ENCODE measurements around the gene THAP5. TPM values are rescaled to one million over a fixed set of nuclear protein-coding genes. Genes with fewer than 3 reads are reported as not detected.

The THAP5 gene
- total RNA-seq (10 to 100 TPM; 51.8 to 52.9 TPM), polyA plus RNA-seq (10 to 100 TPM; 13.3 to 27.9 (median 15.0) TPM), total RNA-seq (18.7 to 54.9 (median 33.2) reads per million in 6 experiments)

GRCh38 chr7:108569381-108570145, at the start of gene THAP5, which contains the start of gene DNAJB9:
THAP5 (minus strand) TSS chr7:108569706; CDS start chr7:108569569, 137 bp downstream.
DNAJB9 (plus strand) TSS chr7:108569874; CDS start chr7:108571727, 1,853 bp downstream.
- peak within 1 kb of the TSS; percentile 99 to 100 (median 100) for H3K27ac Mint-ChIP-seq
- H3K9me3 Mint-ChIP-seq, result peaks cover 0 to under 1% (median 0%) of the 10 kb centered on the region in 9 donors
- POLR2A ChIA-PET, result interaction anchor here (0.5 to 3.0 kb wide), 15 partner anchors 9 to 1401 kb away, joined by 3 to 53 read pairs (median 4); partner anchors contain the start of genes CBLL1, HBP1 and PNPLA8
- H3K36me3 Mint-ChIP-seq, result peaks cover 16 to 42% (median 38%) of the 10 kb centered on the region in 3 donors
- ATAC-seq, result peak; percentile 88 to 90
- no peaks in the 10 kb centered on the region for H3K27me3 Mint-ChIP-seq
- peak within 1 kb of the TSS; percentile 94 to 100 (median 98) for H3K4me3 Mint-ChIP-seq
- DNase-seq, result peak; percentile 93 to 100 (median 100)
- H3K4me1 Mint-ChIP-seq, result peaks cover 15 to 80% (median 48%) of the 10 kb centered on the region in 4 donors

- POLR2A ChIA-PET, result no interaction called here
- no peak overlapping the region for H3K4me3 Mint-ChIP-seq
- H3K36me3 Mint-ChIP-seq, result no peaks in the 10 kb centered on the region
- H3K4me1 Mint-ChIP-seq, result no peaks in the 10 kb centered on the region
- no peak for ATAC-seq
- DNase-seq, result no peak
- no peaks in the 10 kb centered on the region for H3K9me3 Mint-ChIP-seq
- peaks cover 3 to 10% (median 6%) of the 10 kb centered on the region in 5 donors for H3K27me3 Mint-ChIP-seq
- no peak overlapping the region for H3K27ac Mint-ChIP-seq
Observed at GRCh38 chr7:108618056-108618455, 48.5 kb upstream of the THAP5 start.

- no peak overlapping the region for H3K4me3 Mint-ChIP-seq
- peaks cover 0 to 5% (median 2%) of the 10 kb centered on the region in 5 donors for H3K27me3 Mint-ChIP-seq
- POLR2A ChIA-PET, result no interaction called here
- ATAC-seq, result no peak
- H3K4me1 Mint-ChIP-seq, result no peaks in the 10 kb centered on the region
- H3K36me3 Mint-ChIP-seq, result no peaks in the 10 kb centered on the region
- H3K27ac Mint-ChIP-seq, result no peak overlapping the region
- no peak for DNase-seq
- H3K9me3 Mint-ChIP-seq, result no peaks in the 10 kb centered on the region
Observed at GRCh38 chr7:108614896-108615295, 45.4 kb upstream of the THAP5 start.

DNA sequence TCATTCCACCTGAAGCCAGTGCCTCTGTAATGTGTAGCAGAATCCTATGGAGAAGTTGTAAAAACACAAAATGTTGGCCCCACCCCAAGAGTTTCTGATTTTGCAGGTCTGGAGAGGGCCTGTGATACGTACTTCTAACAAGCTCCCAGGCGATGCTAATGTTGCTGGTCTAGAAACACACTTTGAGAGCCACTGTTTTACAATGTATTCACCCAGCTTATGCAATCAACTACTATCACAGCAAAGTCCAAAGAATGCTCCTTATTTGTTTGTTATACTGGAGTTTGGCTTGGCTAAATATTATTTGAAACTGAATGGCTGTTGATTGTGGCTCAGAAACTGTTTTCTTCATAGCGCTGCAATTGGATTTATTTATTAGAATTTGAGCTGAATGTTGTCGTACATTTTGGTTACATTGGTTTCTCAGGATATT, 44.5 kb upstream of the THAP5 start:
- no peaks in the 10 kb centered on the region for H3K9me3 Mint-ChIP-seq
- no peaks in the 10 kb centered on the region for H3K4me1 Mint-ChIP-seq
- H3K27ac Mint-ChIP-seq, result peak overlapping the region in 1 of 10 donors; percentile 43
- ATAC-seq (no peak), DNase-seq (no peak)
- peaks cover 0 to 5% (median 2%) of the 10 kb centered on the region in 5 donors for H3K27me3 Mint-ChIP-seq
- no peaks in the 10 kb centered on the region for H3K36me3 Mint-ChIP-seq
- POLR2A ChIA-PET, result no interaction called here
- H3K4me3 Mint-ChIP-seq, result no peak overlapping the region

DNA sequence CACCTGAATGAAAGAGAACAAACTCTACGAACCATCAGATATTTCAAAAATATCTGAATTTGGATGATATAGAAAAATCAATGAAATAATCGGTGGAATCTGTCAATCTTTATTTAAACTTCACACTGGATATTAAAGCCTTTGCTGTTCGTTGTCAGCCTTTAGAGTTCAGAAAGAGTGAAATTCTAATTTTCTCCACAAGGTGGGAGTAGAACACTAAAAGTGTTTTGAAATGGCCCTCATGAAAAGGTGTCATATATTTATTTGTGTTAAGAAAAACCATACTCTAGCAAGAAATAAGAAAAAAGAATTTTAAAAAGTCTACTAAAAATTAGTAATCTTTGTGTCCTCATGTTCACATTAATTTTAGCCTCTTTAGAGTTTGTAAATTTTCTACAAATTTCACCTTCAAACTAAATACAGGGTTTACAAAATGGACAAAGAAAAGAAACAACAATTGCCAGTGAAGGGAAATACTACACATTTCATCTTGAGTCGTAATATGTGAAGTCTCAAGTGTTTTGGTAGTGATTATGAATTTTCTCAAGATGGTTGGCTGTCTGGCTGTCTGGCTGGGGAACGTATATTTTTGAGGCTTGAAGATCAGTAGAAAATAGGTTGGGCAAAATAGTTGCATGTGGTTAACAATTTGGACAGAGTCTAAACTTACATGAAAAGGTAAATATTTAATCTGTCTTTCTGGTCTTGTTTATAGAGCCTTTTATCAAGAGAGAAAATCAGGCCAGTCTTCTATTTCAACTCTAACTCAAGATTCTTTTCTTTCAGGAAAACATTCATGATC, 43.8 kb upstream of the THAP5 start:
- ATAC-seq (peak in 1 of 2 donors; percentile 47), DNase-seq (peak in 4 of 10 donors; percentile 4 to 57 (median 47))
- Mint-ChIP-seq H3K27ac (no peak overlapping the region), H3K36me3 (no peaks in the 10 kb centered on the region), H3K4me3 (no peak overlapping the region), H3K27me3 (peaks cover 0 to 5% (median 2%) of the 10 kb centered on the region in 5 donors), H3K9me3 (no peaks in the 10 kb centered on the region), H3K4me1 (no peaks in the 10 kb centered on the region)
- POLR2A ChIA-PET, result no interaction called here

GRCh38 chr7:108611268-108611667, 41.8 kb upstream of the THAP5 start:
- H3K27me3 Mint-ChIP-seq, result peaks cover 0 to 12% (median 0%) of the 10 kb centered on the region in 5 donors
- POLR2A ChIA-PET, result no interaction called here
- H3K4me1 Mint-ChIP-seq, result no peaks in the 10 kb centered on the region
- H3K4me3 Mint-ChIP-seq, result no peak overlapping the region
- H3K36me3 Mint-ChIP-seq, result no peaks in the 10 kb centered on the region
- no peak overlapping the region for H3K27ac Mint-ChIP-seq
- DNase-seq (no peak), ATAC-seq (no peak)
- H3K9me3 Mint-ChIP-seq, result no peaks in the 10 kb centered on the region

DNA sequence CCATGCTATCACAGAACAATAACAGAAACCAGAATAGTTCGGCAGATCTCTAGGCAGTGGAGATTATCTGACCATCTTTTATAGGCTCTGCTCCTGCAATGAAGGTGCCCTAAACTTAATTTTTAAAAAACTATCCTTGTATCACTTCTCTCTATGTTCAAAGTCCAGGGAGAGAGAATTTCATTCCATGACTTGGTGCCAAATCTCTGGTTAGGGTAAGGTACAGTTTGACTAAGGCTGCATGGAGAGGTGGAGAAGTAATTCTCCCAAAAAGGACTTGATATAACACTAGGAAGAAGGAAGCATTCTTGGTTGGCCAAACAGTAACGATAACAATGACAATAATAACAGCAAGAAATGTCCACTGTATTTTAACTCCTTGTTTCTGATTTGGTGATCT, 40.1 kb upstream of the THAP5 start:
- Mint-ChIP-seq H3K4me1 (no peaks in the 10 kb centered on the region), H3K4me3 (no peak overlapping the region), H3K9me3 (no peaks in the 10 kb centered on the region), H3K27ac (no peak overlapping the region), H3K27me3 (peaks cover 0 to 12% (median 0%) of the 10 kb centered on the region in 5 donors), H3K36me3 (no peaks in the 10 kb centered on the region)
- DNase-seq, result no peak
- POLR2A ChIA-PET, result no interaction called here
- ATAC-seq, result no peak

DNA sequence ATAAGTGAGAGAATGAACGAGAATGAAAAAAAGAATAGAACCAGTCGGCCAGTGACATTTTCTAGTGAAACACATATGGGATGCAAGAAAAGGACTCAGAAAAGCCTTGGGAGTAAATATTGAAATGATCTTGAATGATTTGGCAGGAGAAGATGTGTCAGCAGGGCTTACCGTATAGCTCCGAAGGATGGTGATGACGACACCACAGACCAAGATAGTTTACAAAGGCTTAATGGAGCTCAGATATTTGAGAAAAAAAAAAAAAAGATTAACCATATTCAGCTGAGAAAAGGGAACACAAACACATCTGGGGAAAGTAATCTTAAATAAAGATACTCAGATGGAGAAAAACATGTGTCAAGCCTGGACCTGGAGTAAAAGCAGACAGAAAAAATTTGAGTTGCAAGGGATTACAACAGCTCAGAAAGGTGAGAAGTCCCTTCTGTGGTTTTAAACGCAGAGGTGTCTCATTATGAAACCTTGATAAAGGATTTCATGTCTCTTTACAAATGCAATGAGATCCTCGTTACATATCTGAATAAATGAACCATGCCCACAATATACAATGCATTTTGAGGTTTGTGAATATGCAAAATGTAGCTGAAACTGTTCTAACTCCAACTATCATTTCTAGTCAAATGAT, 36.2 kb upstream of the THAP5 start:
- POLR2A ChIA-PET, result no interaction called here
- Mint-ChIP-seq H3K4me1 (no peaks in the 10 kb centered on the region), H3K4me3 (no peak overlapping the region), H3K27me3 (peaks cover 0 to 7% (median 0%) of the 10 kb centered on the region in 5 donors), H3K27ac (peak overlapping the region in 1 of 10 donors; percentile 65), H3K9me3 (no peaks in the 10 kb centered on the region), H3K36me3 (no peaks in the 10 kb centered on the region)
- no peak for ATAC-seq
- no peak for DNase-seq

DNA sequence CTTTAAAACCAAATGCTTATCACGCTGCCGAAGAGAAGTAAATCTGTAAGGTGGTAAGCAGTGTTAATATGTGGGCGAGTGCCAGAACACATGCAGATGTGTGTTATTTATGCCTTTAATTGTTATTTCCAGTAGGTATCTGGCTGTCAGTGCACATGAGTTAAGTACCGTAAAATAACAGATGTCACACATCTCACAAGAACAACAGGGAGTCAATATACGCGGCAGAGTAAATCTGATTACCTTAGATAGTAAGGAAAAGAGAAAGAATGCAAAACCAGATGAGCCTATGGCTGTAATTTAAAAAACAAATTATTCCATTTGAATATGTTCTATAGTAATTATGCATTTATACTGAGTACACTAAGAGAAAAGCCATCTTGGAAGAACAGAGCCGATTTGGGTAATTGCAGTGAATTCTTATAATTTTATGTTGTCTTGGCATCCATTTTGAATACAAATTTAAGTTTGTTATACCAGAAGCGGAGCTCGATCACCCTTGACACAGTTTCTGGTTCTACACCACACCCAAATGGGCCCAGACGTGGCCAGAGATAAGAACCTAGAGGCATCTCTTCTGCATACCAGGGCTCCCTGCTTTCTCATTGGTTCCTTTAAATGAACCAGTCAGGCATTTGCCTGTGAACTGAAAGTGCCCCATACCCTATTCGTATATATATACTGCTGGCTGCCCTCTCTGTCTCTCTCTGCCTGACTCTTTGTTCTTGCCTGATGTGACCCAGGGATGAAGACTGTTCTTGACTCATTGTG, 35.0 kb upstream of the THAP5 start:
- ATAC-seq (no peak), DNase-seq (no peak)
- no peak overlapping the region for H3K27ac Mint-ChIP-seq
- H3K36me3 Mint-ChIP-seq, result no peaks in the 10 kb centered on the region
- no peaks in the 10 kb centered on the region for H3K9me3 Mint-ChIP-seq
- H3K4me1 Mint-ChIP-seq, result no peaks in the 10 kb centered on the region
- POLR2A ChIA-PET, result no interaction called here
- H3K27me3 Mint-ChIP-seq, result peaks cover 0 to 15% (median 9%) of the 10 kb centered on the region in 5 donors
- no peak overlapping the region for H3K4me3 Mint-ChIP-seq

GRCh38 chr7:108603656-108604306, 34.3 kb upstream of the THAP5 start:
- H3K36me3 Mint-ChIP-seq, result no peaks in the 10 kb centered on the region
- H3K27me3 Mint-ChIP-seq, result peaks cover 0 to 18% (median 9%) of the 10 kb centered on the region in 5 donors
- H3K4me3 Mint-ChIP-seq, result no peak overlapping the region
- no peaks in the 10 kb centered on the region for H3K9me3 Mint-ChIP-seq
- POLR2A ChIA-PET, result no interaction called here
- no peak for ATAC-seq
- DNase-seq, result no peak
- H3K4me1 Mint-ChIP-seq, result no peaks in the 10 kb centered on the region
- no peak overlapping the region for H3K27ac Mint-ChIP-seq

- H3K4me1 Mint-ChIP-seq, result no peaks in the 10 kb centered on the region
- peak overlapping the region in 1 of 10 donors; percentile 9 for H3K27ac Mint-ChIP-seq
- POLR2A ChIA-PET, result no interaction called here
- ATAC-seq (no peak), DNase-seq (no peak)
- peaks cover 0 to 19% (median 12%) of the 10 kb centered on the region in 5 donors for H3K27me3 Mint-ChIP-seq
- no peaks in the 10 kb centered on the region for H3K9me3 Mint-ChIP-seq
- H3K4me3 Mint-ChIP-seq, result no peak overlapping the region
- no peaks in the 10 kb centered on the region for H3K36me3 Mint-ChIP-seq
Observed at GRCh38 chr7:108600399-108600798, 30.9 kb upstream of the THAP5 start.

Data from naive thymus-derived CD8-positive, alpha-beta T cell (primary cell).